Fibroblast of lung (primary cell): ENCODE data around the gene DNASE1. TPM values are rescaled to one million over a fixed set of nuclear protein-coding genes. Genes with fewer than 3 reads are reported as not detected.

Experiments
- DNase-seq, 2 donors: peaks; one replicate each; pipeline versions ENCODE4 v3.0.0 to v3.0.0-alpha.2; 2010; ENCODE audit warnings: low read depth in 2 of 2
- H2AFZ ChIP-seq: 2 replicates; pipeline ENCODE4 v1.5.1; 2012; ENCODE audit warnings: low read length, control low read depth, inconsistent platforms
- H3K27ac ChIP-seq: 2 replicates; pipeline ENCODE4 v1.5.1; 2011; ENCODE audit warnings: low read length, control low read depth; ENCODE audit not compliant: insufficient read depth
- H3K27me3 ChIP-seq: 2 replicates; pipeline ENCODE4 v1.5.1; 2011; ENCODE audit warnings: mild to moderate bottlenecking, low read length; ENCODE audit not compliant: control insufficient read depth, insufficient read depth
- H3K36me3 ChIP-seq: 2 replicates; pipeline ENCODE4 v1.5.1; 2011; ENCODE audit warnings: low read length; ENCODE audit not compliant: control insufficient read depth, insufficient read depth
- H3K4me1 ChIP-seq: 2 replicates; pipeline ENCODE4 v1.5.1; 2011; ENCODE audit warnings: low read length; ENCODE audit not compliant: control insufficient read depth, insufficient read depth; ENCODE audit errors: extremely low read depth
- H3K4me2 ChIP-seq: 2 replicates; pipeline ENCODE4 v1.5.1; 2011; ENCODE audit warnings: low read length, control low read depth; ENCODE audit not compliant: insufficient read depth; ENCODE audit errors: extremely low read depth
- H3K4me3 ChIP-seq, 4 experiments: fragments of 200-600 bp in 1 of 4; sonication (generic) in 1 of 4; replicated peaks in 1 of 4; 2 replicates each; pipeline ENCODE4 v1.5.1; 2011 to 2016; ENCODE audit warnings: low read length in 4 of 4, low read depth in 3 of 4, mild to moderate bottlenecking in 3 of 4, control low read depth in 2 of 4, inconsistent platforms in 1 of 4, mixed read lengths in 1 of 4; ENCODE audit not compliant: insufficient read depth in 1 of 4; ENCODE audit errors: control extremely low read depth in 1 of 4
- H3K79me2 ChIP-seq: 2 replicates; pipeline ENCODE4 v1.5.1; 2012; ENCODE audit warnings: mild to moderate bottlenecking, low read length, inconsistent platforms; ENCODE audit not compliant: control insufficient read depth, insufficient read depth
- H3K9ac ChIP-seq: 2 replicates; pipeline ENCODE4 v1.5.1; 2011; ENCODE audit warnings: mild to moderate bottlenecking, low read length, control low read depth; ENCODE audit not compliant: insufficient read depth
- H3K9me3 ChIP-seq: 2 replicates; pipeline ENCODE4 v1.5.1; 2012; ENCODE audit warnings: low read depth, low read length; ENCODE audit not compliant: control insufficient read depth, insufficient read depth
- H4K20me1 ChIP-seq: 2 replicates; pipeline ENCODE4 v1.5.1; 2011; ENCODE audit warnings: low read length; ENCODE audit not compliant: control insufficient read depth, insufficient read depth; ENCODE audit errors: extremely low read depth
- EZH2 ChIP-seq: IDR thresholded peaks from 2 replicates; pipeline ENCODE4 v1.5.1; 2012; ENCODE audit warnings: low read length, control low read depth, mild to moderate bottlenecking; ENCODE audit errors: missing control alignments
- polyA plus RNA-seq, 2 donors: library from polyadenylated mRNA; depleted of rRNA in 1 of 2; stranded (reverse) in 1 of 2; unstranded in 1 of 2; fragments of >200 nt; gene quantifications; 2 replicates each; pipeline ENCODE4 v1.2.1, GENCODE V29; 2011 to 2012; ENCODE audit warnings: missing spikeins in 1 of 2
- total RNA-seq: library from RNA; depleted of rRNA; stranded (reverse); fragments of >200 nt; gene quantifications from 2 replicates; pipeline ENCODE4 v1.2.1, GENCODE V29; 2014
- TF ChIP-seq, protein P1 (sequence below), 2 donors: IDR thresholded peaks in 1 of 2; conservative IDR thresholded peaks in 1 of 2; 1 replicate in 1 of 2; 2 replicates in 1 of 2; pipeline ENCODE4 v1.5.1; 2011 to 2012; ENCODE audit warnings: low read length in 2 of 2, control low read depth in 1 of 2, inconsistent platforms in 1 of 2, low read depth in 1 of 2, mild to moderate bottlenecking in 1 of 2

DNASE1 gene
- total and polyA plus RNA-seq, 2 donors (not counting 1 experiment from before 2014, with no cell fraction given): 2.9 to 29.1 TPM

DNA sequence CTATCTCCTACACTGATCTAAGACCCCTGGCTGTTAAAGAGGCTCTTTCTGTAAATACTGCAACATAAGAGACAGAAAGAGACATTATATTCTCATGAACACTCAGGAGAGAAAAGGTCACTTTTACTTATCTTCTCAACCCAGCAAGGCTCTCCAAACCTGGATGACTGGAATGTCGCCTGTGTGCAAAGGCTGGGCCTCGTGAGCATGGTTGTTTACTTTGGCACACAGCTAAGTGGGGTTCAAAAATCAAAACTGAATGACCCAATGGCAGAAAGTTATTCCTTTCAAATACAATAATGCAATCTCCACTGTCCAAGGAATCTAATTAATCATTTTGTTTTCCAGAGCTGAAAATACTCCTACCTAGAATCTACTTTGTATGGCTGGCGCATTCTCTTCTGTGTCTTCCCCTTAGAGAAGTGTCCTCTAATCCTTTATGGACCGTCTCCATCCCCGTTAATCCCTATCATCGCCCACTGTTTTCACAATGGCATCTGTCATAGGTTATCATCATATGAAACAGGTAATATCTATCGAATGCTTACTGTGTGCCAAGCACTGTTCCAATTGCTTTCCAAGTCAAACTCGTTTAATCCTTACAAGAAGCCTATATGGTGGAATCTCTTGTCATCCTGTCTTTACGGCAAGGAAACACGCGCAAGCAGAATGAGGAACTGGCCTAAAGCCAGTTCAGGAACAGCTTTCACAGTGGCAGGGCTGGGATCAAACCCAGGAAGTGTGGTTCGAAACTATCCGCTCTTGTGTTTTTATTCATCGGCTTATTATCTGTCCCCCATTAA, 44.4 kb upstream of the DNASE1 start:
- Histone ChIP-seq H3K4me1 (no peaks in the 10 kb centered on the region), H3K9ac (no peak overlapping the region), H3K36me3 (no peaks in the 10 kb centered on the region), H3K27ac (no peak overlapping the region), H3K4me2 (peak overlapping the region; percentile 83), H3K79me2 (peaks cover 25% of the 10 kb centered on the region), H2AFZ (peak overlapping the region; percentile 72), H3K9me3 (no peaks in the 10 kb centered on the region), H3K4me3 (peak overlapping the region; percentile 70 to 87 (median 73)), H4K20me1 (no peaks in the 10 kb centered on the region), H3K27me3 (no peaks in the 10 kb centered on the region)
- TF ChIP-seq EZH2: no peak
- no peak for DNase-seq

DNA sequence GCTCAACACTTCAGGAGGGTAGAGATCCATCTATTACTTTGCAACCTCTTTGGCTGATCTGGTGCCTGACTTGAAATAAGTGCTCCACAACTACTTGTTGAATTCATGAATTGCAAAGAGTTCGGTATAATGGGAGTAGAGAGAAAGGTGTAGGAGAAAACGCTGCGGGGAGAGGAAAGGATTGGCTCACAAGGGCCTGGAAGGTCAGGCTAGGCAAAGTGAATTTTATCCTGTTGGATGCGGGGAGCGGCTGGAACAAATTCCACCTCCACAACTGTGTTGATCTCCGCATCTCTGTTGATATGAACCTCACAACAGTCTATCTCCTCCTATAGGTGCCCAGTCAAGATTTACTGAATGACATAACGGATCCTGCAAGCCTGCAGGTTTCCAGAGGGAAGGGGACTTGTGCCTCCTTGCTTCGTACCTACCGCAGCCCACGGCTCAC, 43.8 kb upstream of the DNASE1 start:
- Histone ChIP-seq H3K27me3 (no peaks in the 10 kb centered on the region), H3K27ac (peak overlapping the region; percentile 59), H3K4me2 (peak overlapping the region; percentile 83), H2AFZ (peak overlapping the region; percentile 72), H4K20me1 (no peaks in the 10 kb centered on the region), H3K79me2 (peaks cover 32% of the 10 kb centered on the region), H3K4me1 (no peaks in the 10 kb centered on the region), H3K9ac (peak overlapping the region; percentile 73), H3K9me3 (no peaks in the 10 kb centered on the region), H3K4me3 (peak overlapping the region; percentile 70 to 87 (median 73)), H3K36me3 (no peaks in the 10 kb centered on the region)
- no peak for TF ChIP-seq EZH2
- TF ChIP-seq, protein P1, sequence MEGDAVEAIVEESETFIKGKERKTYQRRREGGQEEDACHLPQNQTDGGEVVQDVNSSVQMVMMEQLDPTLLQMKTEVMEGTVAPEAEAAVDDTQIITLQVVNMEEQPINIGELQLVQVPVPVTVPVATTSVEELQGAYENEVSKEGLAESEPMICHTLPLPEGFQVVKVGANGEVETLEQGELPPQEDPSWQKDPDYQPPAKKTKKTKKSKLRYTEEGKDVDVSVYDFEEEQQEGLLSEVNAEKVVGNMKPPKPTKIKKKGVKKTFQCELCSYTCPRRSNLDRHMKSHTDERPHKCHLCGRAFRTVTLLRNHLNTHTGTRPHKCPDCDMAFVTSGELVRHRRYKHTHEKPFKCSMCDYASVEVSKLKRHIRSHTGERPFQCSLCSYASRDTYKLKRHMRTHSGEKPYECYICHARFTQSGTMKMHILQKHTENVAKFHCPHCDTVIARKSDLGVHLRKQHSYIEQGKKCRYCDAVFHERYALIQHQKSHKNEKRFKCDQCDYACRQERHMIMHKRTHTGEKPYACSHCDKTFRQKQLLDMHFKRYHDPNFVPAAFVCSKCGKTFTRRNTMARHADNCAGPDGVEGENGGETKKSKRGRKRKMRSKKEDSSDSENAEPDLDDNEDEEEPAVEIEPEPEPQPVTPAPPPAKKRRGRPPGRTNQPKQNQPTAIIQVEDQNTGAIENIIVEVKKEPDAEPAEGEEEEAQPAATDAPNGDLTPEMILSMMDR (conservative IDR thresholded peaks at IDR 0.05 in 1 of 2, IDR thresholded peaks at IDR 0.05 in 1 of 2; ENCODE audit: low read depth in 1 of 2, low read length in 2 of 2): no peak
- DNase-seq: peak in 1 of 2 donors; percentile 17

DNA sequence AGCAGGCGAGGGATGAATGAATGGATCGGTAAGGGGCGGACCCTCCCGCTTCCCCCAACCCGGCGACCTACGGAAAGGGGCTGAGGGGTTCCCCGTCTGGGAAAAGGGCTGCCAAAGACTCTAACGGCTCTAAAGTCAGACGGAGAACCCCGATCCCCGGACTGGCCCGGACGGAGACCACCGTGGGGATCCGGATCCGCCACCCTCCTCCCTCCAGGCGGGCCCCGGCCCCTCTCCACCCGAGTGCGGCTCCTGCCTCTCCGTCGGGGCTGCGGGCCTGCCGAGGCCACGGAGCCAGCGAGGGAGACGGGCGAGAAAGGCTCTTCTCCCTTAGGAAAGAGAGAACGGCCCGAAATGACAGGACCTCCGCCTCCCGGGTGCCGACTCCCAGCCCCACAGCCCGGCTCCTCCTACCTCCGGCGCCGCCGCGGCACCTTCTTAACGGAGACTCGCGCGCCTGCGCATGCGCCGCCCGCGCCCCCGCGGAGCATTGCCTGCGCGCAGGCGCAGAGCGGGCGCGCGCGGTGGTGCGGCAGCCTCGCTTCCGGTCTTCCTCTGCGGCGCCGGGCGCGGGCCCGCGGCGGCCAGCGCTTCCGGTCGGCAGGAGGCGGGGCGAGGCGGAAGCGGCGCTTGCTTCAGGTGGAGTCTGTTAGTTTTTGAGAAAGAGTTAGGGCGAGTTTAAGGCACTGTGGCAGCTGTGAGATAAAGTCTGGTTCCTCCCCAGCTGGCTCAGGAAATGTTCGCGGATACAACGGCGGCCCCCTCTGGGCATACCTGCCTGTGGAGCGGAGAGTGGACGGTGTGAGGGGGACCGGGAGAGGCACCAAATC, 43.1 kb upstream of the DNASE1 start, which contains the start of gene SLX4:
SLX4 (minus strand) TSS at position 461 of the 830 bp plus-strand sequence. CDS start 2,642 bp downstream, outside the sequence.
- H3K4me3 ChIP-seq: peak within 1 kb of the TSS; percentile 71 to 97 (median 90)
- peak within 1 kb of the TSS; percentile 76 for H3K9ac ChIP-seq
- peak within 1 kb of the TSS; percentile 88 for H3K4me2 ChIP-seq
- no peaks in the 10 kb centered on the region for H3K4me1 ChIP-seq
- H3K9me3 ChIP-seq: no peaks in the 10 kb centered on the region
- no peaks in the 10 kb centered on the region for H4K20me1 ChIP-seq
- no peaks in the 10 kb centered on the region for H3K27me3 ChIP-seq
- no peak for TF ChIP-seq EZH2
- TF ChIP-seq, protein P1 (conservative IDR thresholded peaks at IDR 0.05 in 1 of 2, IDR thresholded peaks at IDR 0.05 in 1 of 2; ENCODE audit: low read depth in 1 of 2, low read length in 2 of 2): no peak
- H3K27ac ChIP-seq: peak within 1 kb of the TSS; percentile 76
- peak within 1 kb of the TSS; percentile 92 for H2AFZ ChIP-seq
- no peaks in the 10 kb centered on the region for H3K36me3 ChIP-seq
- H3K79me2 ChIP-seq: peaks cover 32% of the 10 kb centered on the region
- DNase-seq: peak; percentile 80 to 87
